Right lobe of liver (tissue), 6 donors: ENCODE measurements around the gene CACNA2D3. TPM values are rescaled to one million over a fixed set of nuclear protein-coding genes. Genes with fewer than 3 reads are reported as not detected.

Source experiments
- ATAC-seq, 4 donors: fragments of 200-7000 bp; cut with Tn5 transposase; one replicate each; pipeline ENCODE4 v1.9.1; 2020; ENCODE audit warnings: mild to moderate bottlenecking in 4 of 4, moderate library complexity in 4 of 4
- DNase-seq, 3 donors: peaks; one replicate each; pipeline ENCODE4 v3.0.0-alpha.2; 2020
- H3K27ac ChIP-seq, 3 donors: fragments of 200-600 bp; one replicate each; pipeline ENCODE4 v1.8.0; 2022
- H3K27me3 ChIP-seq, 2 donors: fragments of 200-600 bp; one replicate each; pipeline ENCODE4 v1.8.0; 2022
- H3K36me3 ChIP-seq, 4 donors: fragments of 200-600 bp; sonication (generic) in 1 of 4; one replicate each; pipeline versions ENCODE4 v1.5.1 to v1.8.0; 2017 to 2022; ENCODE audit warnings: control low read depth in 1 of 4
- H3K4me1 ChIP-seq, 4 donors: fragments of 200-600 bp; sonication (generic) in 1 of 4; one replicate each; pipeline versions ENCODE4 v1.5.1 to v1.8.0; 2017 to 2022; ENCODE audit warnings: control low read depth in 1 of 4
- H3K4me3 ChIP-seq, 3 donors: fragments of 200-600 bp; one replicate each; pipeline ENCODE4 v1.8.0; 2022
- H3K9me3 ChIP-seq, 4 donors: fragments of 200-600 bp; sonication (generic) in 1 of 4; one replicate each; pipeline versions ENCODE4 v1.5.1 to v1.8.0; 2017 to 2022; ENCODE audit warnings: control low read depth in 1 of 4
- CTCF ChIP-seq, 4 donors: fragments of 200-600 bp in 3 of 4; fragments of 450-650 bp in 1 of 4; IDR thresholded peaks; one replicate each; pipeline versions ENCODE4 v1.5.1 to v1.8.0; 2016 to 2022; ENCODE audit warnings: antibody characterized with exemption in 4 of 4, mild to moderate bottlenecking in 2 of 4
- POLR2A ChIP-seq: fragments of 450-650 bp; IDR thresholded peaks from one replicate; pipeline ENCODE4 v1.6.1; 2017; ENCODE audit warnings: antibody characterized with exemption, mild to moderate bottlenecking
- WGBS: methylation state at CpG from one replicate; pipeline ENCODE4 v1.1.6; 2018; ENCODE audit warnings: low coverage, low lambda C conversion rate; ENCODE audit not compliant: insufficient coverage; ENCODE audit errors: missing lambda C conversion rate; 5-methylcytosine and 5-hydroxymethylcytosine counted together
- intact Hi-C, 2 donors: fragments of 100-400 bp; cut with DNase I; formaldehyde crosslinking; loops; one replicate each; pipeline versions ENCODE4 v1.11.2 to v1.14.1; 2022
- total RNA-seq, 6 experiments: library from RNA; depleted of rRNA in 2 of 6; stranded (reverse); fragments of >200 nt in 2 of 6; fragmentation: NEBNext Ultra II Directional in 3 of 6; extraction: Animal tissue kit (Norgen Biotek cat#: 25700) in 3 of 6; gene quantifications; one replicate each; pipeline versions ENCODE4 v1.1.0 to v1.2.4, GENCODE V29; 2016 to 2023
- donor health status: DM: no; HTN: yes; CAD: no.
- donor health status: DM: no; HTN: no; CAD: no.
- donor health status: DM: no; HTN: no; CAD: no.
- donor health status: DM: no; HTN: yes; CAD: no.
- donor health status: DM: no; HTN: yes; CAD: no.

The CACNA2D3 gene
- total RNA-seq, 6 experiments from 2014 or later = 0.28 to 0.87 TPM; not detected in 4

GRCh38 chr3:54372232-54372631, 249.9 kb downstream of the CACNA2D3 start:
- Histone ChIP-seq H3K4me3 (no peak overlapping the region), H3K4me1 (no peaks in the 10 kb centered on the region), H3K27me3 (no peaks in the 10 kb centered on the region), H3K9me3 (no peaks in the 10 kb centered on the region), H3K27ac (no peak overlapping the region), H3K36me3 (no peaks in the 10 kb centered on the region)
- no peak for TF ChIP-seq CTCF (IDR thresholded peaks at IDR 0.05)
- TF ChIP-seq POLR2A = no peak
- ATAC-seq = no peak
- 49% methylated on average over 3 of the region's 3 CpGs for WGBS
- intact Hi-C loops = loop anchor here in 1 of 2 donors (10.0 kb wide), 1 partner anchor 227 kb away; no protein-coding TSS in a partner anchor
- no peak for DNase-seq

- intact Hi-C loops = loop anchor here in 1 of 2 donors (10.0 kb wide), 1 partner anchor 230 kb away; no protein-coding TSS in a partner anchor
- Histone ChIP-seq H3K27me3 (no peaks in the 10 kb centered on the region), H3K27ac (no peak overlapping the region), H3K9me3 (no peaks in the 10 kb centered on the region), H3K4me3 (no peak overlapping the region), H3K36me3 (no peaks in the 10 kb centered on the region), H3K4me1 (no peaks in the 10 kb centered on the region)
- DNase-seq (peak in 2 of 3 donors; percentile 30 to 63), ATAC-seq (peak; percentile 80 to 91 (median 85))
- 63% methylated on average over 8 of the region's 8 CpGs for WGBS
- no peak for TF ChIP-seq POLR2A
- peak; percentile 55 to 78 (median 73) for TF ChIP-seq CTCF (IDR thresholded peaks at IDR 0.05)
Measured at GRCh38 chr3:54374214-54374852, 252.0 kb downstream of the CACNA2D3 start.

- 57% methylated on average over 6 of the region's 6 CpGs for WGBS
- intact Hi-C loops = loop anchor here (5.0 to 10.0 kb wide), 2 partner anchors 224 to 231 kb away; no protein-coding TSS in a partner anchor
- DNase-seq (no peak), ATAC-seq (no peak)
- Histone ChIP-seq H3K36me3 (no peaks in the 10 kb centered on the region), H3K9me3 (no peaks in the 10 kb centered on the region), H3K27ac (no peak overlapping the region), H3K27me3 (no peaks in the 10 kb centered on the region), H3K4me1 (no peaks in the 10 kb centered on the region), H3K4me3 (no peak overlapping the region)
- TF ChIP-seq CTCF (IDR thresholded peaks at IDR 0.05) = no peak
- TF ChIP-seq POLR2A = no peak
Measured at GRCh38 chr3:54376142-54376807, 253.9 kb downstream of the CACNA2D3 start.

- WGBS = 43% methylated on average over 4 of the region's 4 CpGs
- Histone ChIP-seq H3K9me3 (no peaks in the 10 kb centered on the region), H3K27me3 (no peaks in the 10 kb centered on the region), H3K36me3 (no peaks in the 10 kb centered on the region), H3K4me1 (no peaks in the 10 kb centered on the region), H3K4me3 (no peak overlapping the region), H3K27ac (no peak overlapping the region)
- intact Hi-C loops = loop anchor here (5.0 to 10.0 kb wide), 2 partner anchors 225 to 232 kb away; no protein-coding TSS in a partner anchor
- DNase-seq (no peak), ATAC-seq (no peak)
- TF ChIP-seq POLR2A (no peak), CTCF (IDR thresholded peaks at IDR 0.05) (no peak)
Measured at GRCh38 chr3:54376939-54377578, 254.7 kb downstream of the CACNA2D3 start.
